Measurements from ENCODE around the gene DEF6. TPM values are rescaled to one million over a fixed set of nuclear protein-coding genes. Genes with fewer than 3 reads are reported as not detected.

DEF6 gene
- total and polyA plus RNA-seq, 2 experiments from 2014 or later: 5.1 to 7.2 TPM

DNA sequence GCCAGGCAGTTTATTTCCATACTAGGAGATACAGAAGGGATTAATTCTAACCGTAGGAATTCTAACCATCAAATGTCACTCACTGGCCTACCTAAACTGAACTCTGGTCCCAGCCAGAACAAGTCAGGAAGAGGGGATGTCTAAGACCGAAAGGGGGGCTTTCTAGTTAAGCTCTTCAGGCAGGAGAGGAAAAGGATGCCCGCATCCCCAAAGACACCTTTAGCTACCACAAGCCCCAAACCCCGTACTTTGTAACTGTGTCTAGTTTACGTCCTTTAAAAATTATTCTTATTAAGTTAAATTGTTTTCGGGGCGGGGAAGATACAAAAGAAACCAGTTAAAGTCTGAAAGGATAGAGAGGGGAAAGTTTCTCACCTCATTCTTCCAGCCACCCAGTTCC lies 39.3 kb upstream of the DEF6 start:
- Histone ChIP-seq H4K20me1 (replicated peaks; ENCODE audit: insufficient read depth) (peaks cover 3% of the 10 kb centered on the region; the same call in 1 of the 2 replicates), H3K79me2 (replicated peaks; ENCODE audit: insufficient read depth) (peaks cover 22% of the 10 kb centered on the region), H3K36me3 (ENCODE audit: insufficient read depth) (no peaks in the 10 kb centered on the region), H2AFZ (peak overlapping the region; percentile 88), H3F3A (replicated peaks; ENCODE audit: low read depth) (peaks cover 8% of the 10 kb centered on the region; the same call in 1 of the 2 replicates), H3K4me3 (peak overlapping the region; percentile 84), H3K27me3 (ENCODE audit: insufficient read depth) (no peaks in the 10 kb centered on the region), H3K9me2 (ENCODE audit: insufficient read depth) (no peaks in the 10 kb centered on the region), H3K27ac (ENCODE audit: low read depth) (peak overlapping the region; percentile 85; the same call in 1 of the 2 replicates), H3K4me2 (peak overlapping the region; percentile 97), H3K4me1 (ENCODE audit: insufficient read depth) (peaks cover 8% of the 10 kb centered on the region; the same call in 1 of the 2 replicates)
- Mint-ChIP-seq H3K36me3 (ENCODE audit: low read depth) (no peaks in the 10 kb centered on the region), H3K4me3 (peak overlapping the region; percentile 89), H3K9me3 (no peaks in the 10 kb centered on the region; the same call in 2 of the 3 replicates), H3K27ac (no peak overlapping the region), H3K27me3 (ENCODE audit: insufficient read depth, low read depth, poor library complexity) (peaks cover 10% of the 10 kb centered on the region), H3K4me1 (peaks cover 4% of the 10 kb centered on the region)
- ATAC-seq (no peak), DNase-seq (ENCODE audit: low spot score) (no peak)
- TF ChIP-seq ZNF114 (CRISPR knock-in tag; IDR thresholded peaks at IDR 0.05): no peak
- no peak for TF ChIP-seq POLR2AphosphoS5 (IDR thresholded peaks at IDR 0.05; ENCODE audit: low read depth)
- TF ChIP-seq EZH2phosphoT487 (IDR thresholded peaks at IDR 0.05; ENCODE audit: unreplicated experiment): no peak
- TF ChIP-seq ZNF331 (CRISPR knock-in tag; IDR thresholded peaks at IDR 0.05; ENCODE audit: low read depth): no peak
- no peak for TF ChIP-seq JUNB (IDR thresholded peaks at IDR 0.05; ENCODE audit: unreplicated experiment)
- no peak for TF ChIP-seq NANOG (IDR thresholded peaks at IDR 0.05; ENCODE audit: borderline replicate concordance)
- TF ChIP-seq EZH2 (IDR thresholded peaks at IDR 0.05; ENCODE audit: low read depth, unreplicated experiment): no peak
- no peak for TF ChIP-seq ZNF462 (CRISPR knock-in tag; IDR thresholded peaks at IDR 0.05)
- no peak for TF ChIP-seq CREB1 (CRISPR knock-in tag; IDR thresholded peaks at IDR 0.05; ENCODE audit: low read depth)
- TF ChIP-seq, protein P1, sequence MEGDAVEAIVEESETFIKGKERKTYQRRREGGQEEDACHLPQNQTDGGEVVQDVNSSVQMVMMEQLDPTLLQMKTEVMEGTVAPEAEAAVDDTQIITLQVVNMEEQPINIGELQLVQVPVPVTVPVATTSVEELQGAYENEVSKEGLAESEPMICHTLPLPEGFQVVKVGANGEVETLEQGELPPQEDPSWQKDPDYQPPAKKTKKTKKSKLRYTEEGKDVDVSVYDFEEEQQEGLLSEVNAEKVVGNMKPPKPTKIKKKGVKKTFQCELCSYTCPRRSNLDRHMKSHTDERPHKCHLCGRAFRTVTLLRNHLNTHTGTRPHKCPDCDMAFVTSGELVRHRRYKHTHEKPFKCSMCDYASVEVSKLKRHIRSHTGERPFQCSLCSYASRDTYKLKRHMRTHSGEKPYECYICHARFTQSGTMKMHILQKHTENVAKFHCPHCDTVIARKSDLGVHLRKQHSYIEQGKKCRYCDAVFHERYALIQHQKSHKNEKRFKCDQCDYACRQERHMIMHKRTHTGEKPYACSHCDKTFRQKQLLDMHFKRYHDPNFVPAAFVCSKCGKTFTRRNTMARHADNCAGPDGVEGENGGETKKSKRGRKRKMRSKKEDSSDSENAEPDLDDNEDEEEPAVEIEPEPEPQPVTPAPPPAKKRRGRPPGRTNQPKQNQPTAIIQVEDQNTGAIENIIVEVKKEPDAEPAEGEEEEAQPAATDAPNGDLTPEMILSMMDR (conservative IDR thresholded peaks at IDR 0.05; ENCODE audit: low read depth in 2 of 2): no peak
- TF ChIP-seq, protein P2, sequence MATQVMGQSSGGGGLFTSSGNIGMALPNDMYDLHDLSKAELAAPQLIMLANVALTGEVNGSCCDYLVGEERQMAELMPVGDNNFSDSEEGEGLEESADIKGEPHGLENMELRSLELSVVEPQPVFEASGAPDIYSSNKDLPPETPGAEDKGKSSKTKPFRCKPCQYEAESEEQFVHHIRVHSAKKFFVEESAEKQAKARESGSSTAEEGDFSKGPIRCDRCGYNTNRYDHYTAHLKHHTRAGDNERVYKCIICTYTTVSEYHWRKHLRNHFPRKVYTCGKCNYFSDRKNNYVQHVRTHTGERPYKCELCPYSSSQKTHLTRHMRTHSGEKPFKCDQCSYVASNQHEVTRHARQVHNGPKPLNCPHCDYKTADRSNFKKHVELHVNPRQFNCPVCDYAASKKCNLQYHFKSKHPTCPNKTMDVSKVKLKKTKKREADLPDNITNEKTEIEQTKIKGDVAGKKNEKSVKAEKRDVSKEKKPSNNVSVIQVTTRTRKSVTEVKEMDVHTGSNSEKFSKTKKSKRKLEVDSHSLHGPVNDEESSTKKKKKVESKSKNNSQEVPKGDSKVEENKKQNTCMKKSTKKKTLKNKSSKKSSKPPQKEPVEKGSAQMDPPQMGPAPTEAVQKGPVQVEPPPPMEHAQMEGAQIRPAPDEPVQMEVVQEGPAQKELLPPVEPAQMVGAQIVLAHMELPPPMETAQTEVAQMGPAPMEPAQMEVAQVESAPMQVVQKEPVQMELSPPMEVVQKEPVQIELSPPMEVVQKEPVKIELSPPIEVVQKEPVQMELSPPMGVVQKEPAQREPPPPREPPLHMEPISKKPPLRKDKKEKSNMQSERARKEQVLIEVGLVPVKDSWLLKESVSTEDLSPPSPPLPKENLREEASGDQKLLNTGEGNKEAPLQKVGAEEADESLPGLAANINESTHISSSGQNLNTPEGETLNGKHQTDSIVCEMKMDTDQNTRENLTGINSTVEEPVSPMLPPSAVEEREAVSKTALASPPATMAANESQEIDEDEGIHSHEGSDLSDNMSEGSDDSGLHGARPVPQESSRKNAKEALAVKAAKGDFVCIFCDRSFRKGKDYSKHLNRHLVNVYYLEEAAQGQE (IDR thresholded peaks at IDR 0.05; ENCODE audit: unreplicated experiment): no peak
- no peak for TF ChIP-seq STAT1 (IDR thresholded peaks at IDR 0.05; ENCODE audit: unreplicated experiment)
- TF ChIP-seq, protein P3, sequence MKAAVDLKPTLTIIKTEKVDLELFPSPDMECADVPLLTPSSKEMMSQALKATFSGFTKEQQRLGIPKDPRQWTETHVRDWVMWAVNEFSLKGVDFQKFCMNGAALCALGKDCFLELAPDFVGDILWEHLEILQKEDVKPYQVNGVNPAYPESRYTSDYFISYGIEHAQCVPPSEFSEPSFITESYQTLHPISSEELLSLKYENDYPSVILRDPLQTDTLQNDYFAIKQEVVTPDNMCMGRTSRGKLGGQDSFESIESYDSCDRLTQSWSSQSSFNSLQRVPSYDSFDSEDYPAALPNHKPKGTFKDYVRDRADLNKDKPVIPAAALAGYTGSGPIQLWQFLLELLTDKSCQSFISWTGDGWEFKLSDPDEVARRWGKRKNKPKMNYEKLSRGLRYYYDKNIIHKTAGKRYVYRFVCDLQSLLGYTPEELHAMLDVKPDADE (IDR thresholded peaks at IDR 0.05): no peak

Data from GM23338 (cell line).